ENCODE data around the gene DUS3L. TPM values are rescaled to one million over a fixed set of nuclear protein-coding genes. Genes with fewer than 3 reads are reported as not detected.

DUS3L gene
- total RNA-seq, 1 donor from 2014 or later = 65.1 TPM

DNA sequence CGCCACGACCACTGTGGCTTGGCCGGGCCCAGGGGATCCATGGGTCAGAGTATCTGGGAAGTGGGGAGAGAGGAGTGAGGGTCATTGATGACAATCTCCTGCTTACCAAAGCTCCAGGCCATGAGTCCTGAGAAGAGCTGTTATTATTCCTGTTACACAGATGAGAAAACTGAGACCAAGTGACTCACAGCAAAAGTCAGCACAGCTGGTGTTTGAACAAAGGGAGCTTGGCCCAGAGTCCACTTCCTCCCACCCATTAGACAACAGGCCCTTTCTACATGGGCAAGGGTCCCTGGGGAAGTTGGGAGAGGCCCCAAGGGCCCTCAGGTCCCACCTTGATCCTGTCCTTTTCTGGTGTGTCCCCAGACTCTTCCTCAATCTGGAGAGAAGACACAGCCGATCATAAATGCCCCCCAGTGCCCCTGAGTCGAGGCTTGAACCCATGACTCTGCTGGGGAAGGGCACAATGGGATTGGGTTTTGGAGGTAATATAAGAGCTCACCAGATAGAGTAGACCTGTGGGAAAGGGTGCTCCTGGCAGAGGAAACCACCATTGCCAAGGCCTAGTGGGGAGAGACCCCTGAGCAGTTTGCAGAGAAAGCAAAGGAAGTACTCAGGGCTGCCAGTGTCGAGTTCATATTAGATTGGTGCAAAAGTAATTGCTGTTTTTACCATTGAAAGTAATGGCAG, 41.7 kb upstream of the DUS3L start:
- no peak overlapping the region for H3K27ac Mint-ChIP-seq (ENCODE audit: unreplicated experiment)
- no peaks in the 10 kb centered on the region for H3K9me3 Mint-ChIP-seq
- no peak for DNase-seq (ENCODE audit: low read depth, low spot score)
- TF ChIP-seq, protein P1, sequence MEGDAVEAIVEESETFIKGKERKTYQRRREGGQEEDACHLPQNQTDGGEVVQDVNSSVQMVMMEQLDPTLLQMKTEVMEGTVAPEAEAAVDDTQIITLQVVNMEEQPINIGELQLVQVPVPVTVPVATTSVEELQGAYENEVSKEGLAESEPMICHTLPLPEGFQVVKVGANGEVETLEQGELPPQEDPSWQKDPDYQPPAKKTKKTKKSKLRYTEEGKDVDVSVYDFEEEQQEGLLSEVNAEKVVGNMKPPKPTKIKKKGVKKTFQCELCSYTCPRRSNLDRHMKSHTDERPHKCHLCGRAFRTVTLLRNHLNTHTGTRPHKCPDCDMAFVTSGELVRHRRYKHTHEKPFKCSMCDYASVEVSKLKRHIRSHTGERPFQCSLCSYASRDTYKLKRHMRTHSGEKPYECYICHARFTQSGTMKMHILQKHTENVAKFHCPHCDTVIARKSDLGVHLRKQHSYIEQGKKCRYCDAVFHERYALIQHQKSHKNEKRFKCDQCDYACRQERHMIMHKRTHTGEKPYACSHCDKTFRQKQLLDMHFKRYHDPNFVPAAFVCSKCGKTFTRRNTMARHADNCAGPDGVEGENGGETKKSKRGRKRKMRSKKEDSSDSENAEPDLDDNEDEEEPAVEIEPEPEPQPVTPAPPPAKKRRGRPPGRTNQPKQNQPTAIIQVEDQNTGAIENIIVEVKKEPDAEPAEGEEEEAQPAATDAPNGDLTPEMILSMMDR (conservative IDR thresholded peaks at IDR 0.05) = no peak
- no peaks in the 10 kb centered on the region for H3K36me3 Mint-ChIP-seq (ENCODE audit: low read depth)
- peaks cover 16% of the 10 kb centered on the region for H3K27me3 Mint-ChIP-seq (ENCODE audit: low read depth)
- H3K4me3 Mint-ChIP-seq = peak overlapping the region; percentile 12
- H3K4me1 Mint-ChIP-seq = peaks cover 8% of the 10 kb centered on the region

GRCh38 chr19:5832061-5832460, 41.1 kb upstream of the DUS3L start:
- peaks cover 11% of the 10 kb centered on the region for H3K4me1 Mint-ChIP-seq
- TF ChIP-seq, protein P1 (conservative IDR thresholded peaks at IDR 0.05) = no peak
- H3K9me3 Mint-ChIP-seq = no peaks in the 10 kb centered on the region
- H3K4me3 Mint-ChIP-seq = no peak overlapping the region
- H3K27ac Mint-ChIP-seq (ENCODE audit: unreplicated experiment) = no peak overlapping the region
- peaks cover 17% of the 10 kb centered on the region for H3K27me3 Mint-ChIP-seq (ENCODE audit: low read depth)
- no peaks in the 10 kb centered on the region for H3K36me3 Mint-ChIP-seq (ENCODE audit: low read depth)
- no peak for DNase-seq (ENCODE audit: low read depth, low spot score)

- no peak overlapping the region for H3K4me3 Mint-ChIP-seq
- peaks cover 14% of the 10 kb centered on the region for H3K4me1 Mint-ChIP-seq
- H3K36me3 Mint-ChIP-seq (ENCODE audit: low read depth) = no peaks in the 10 kb centered on the region
- TF ChIP-seq, protein P1 (conservative IDR thresholded peaks at IDR 0.05) = no peak
- no peaks in the 10 kb centered on the region for H3K9me3 Mint-ChIP-seq
- peaks cover 18% of the 10 kb centered on the region for H3K27me3 Mint-ChIP-seq (ENCODE audit: low read depth)
- H3K27ac Mint-ChIP-seq (ENCODE audit: unreplicated experiment) = no peak overlapping the region
- DNase-seq (ENCODE audit: low read depth, low spot score) = no peak
These were observed 40.2 kb upstream of the DUS3L start for GRCh38 chr19:5831159-5831558.

DNA sequence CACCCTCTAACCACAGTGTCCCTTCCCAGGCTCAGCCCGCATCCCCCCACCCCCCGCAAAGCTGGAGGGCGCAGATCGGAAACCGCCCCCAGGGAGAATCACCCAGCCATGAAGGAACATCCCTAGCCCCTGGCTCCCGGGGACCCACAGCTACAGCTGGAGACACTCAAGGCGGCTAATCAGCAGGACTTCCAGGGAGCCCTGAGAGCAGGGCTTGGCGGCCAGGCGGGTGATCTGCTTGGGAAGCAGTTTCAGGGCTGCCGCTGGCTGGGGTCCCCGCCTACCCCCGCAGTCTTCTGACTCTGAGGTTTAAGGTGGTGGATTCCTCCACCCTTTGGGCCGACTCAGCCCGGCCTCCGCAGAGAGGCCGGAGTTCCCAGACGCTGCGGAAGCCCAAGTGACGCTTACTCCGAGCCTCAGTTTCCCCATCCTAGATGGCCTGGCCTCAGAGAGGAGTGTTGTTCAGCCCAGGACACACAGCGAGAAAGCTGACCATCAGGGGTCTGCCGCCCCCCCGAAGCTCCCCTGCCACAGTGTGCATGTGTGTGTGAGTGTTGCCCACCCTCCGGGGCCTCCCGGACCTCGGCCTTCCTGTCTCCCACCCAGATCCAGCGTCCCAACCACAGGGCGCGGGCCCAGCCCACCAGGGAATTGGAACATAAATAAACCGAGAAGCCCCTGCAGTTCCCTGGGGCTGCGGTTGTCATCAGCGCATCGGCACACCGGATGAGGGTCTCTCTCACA, 38.8 kb upstream of the DUS3L start:
- no peak overlapping the region for H3K4me3 Mint-ChIP-seq
- no peaks in the 10 kb centered on the region for H3K9me3 Mint-ChIP-seq
- TF ChIP-seq, protein P1 (conservative IDR thresholded peaks at IDR 0.05) = no peak
- no peak overlapping the region for H3K27ac Mint-ChIP-seq (ENCODE audit: unreplicated experiment)
- H3K4me1 Mint-ChIP-seq = peaks cover 14% of the 10 kb centered on the region
- no peak for DNase-seq (ENCODE audit: low read depth, low spot score)
- H3K27me3 Mint-ChIP-seq (ENCODE audit: low read depth) = peaks cover 13% of the 10 kb centered on the region
- H3K36me3 Mint-ChIP-seq (ENCODE audit: low read depth) = no peaks in the 10 kb centered on the region

DNA sequence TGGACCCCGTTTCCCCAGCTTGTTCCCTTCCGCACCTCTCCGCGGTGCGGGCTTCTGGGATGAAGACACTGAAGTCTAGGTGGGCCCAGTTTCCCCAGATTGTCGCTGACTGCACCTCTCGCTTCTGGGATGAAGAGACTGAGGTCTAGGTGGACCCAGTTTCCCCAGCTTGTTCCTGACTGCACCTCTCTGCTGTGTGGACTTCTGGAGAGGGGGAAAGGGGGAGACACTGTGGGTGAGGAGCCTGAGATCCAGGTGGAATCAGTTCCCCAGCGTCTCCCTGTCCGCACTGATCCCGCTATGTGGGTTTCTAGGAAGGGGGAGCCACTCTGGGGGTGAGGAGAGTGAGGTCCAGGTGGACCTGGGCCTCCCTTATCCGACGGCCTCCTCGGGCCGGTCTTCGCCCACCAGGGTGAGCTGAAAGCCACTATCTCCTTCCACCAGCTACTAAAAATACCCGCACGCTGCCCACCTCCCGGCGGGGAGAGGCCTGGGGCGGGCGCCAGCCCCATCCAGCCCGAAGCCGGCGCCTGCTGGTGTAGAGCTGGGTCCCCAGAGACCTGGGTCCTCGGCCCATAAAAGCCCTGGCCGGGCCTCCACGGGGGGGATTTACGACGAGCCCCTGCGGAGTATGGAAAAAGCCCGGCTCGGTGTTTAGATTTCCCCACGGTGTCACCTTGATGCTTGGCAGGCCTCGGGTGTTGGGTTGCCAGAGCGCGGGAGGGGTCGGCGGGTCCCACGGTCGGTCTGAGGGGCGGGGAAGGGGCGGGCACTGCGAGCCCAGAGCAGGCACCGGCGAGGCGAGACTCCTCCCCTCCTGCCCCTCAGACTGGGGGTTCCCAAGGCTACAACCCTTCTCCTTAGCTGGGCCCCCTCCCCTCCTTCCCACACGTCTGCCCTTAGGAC, 38.0 kb upstream of the DUS3L start:
- Mint-ChIP-seq H3K4me1 (peaks cover 14% of the 10 kb centered on the region), H3K9me3 (no peaks in the 10 kb centered on the region), H3K27ac (ENCODE audit: unreplicated experiment) (peak overlapping the region; percentile 98), H3K27me3 (ENCODE audit: low read depth) (peaks cover 11% of the 10 kb centered on the region), H3K4me3 (peak overlapping the region; percentile 97), H3K36me3 (ENCODE audit: low read depth) (no peaks in the 10 kb centered on the region)
- no peak for DNase-seq (ENCODE audit: low read depth, low spot score)
- TF ChIP-seq, protein P1 (conservative IDR thresholded peaks at IDR 0.05) = no peak

All from neural crest cell (in vitro differentiated cells).